Peyer's patch (tissue), 4 donors: ENCODE measurements around the gene PRSS53.

ENCODE experiments used
- POLR2A ChIP-seq, 2 donors: fragments of 450-650 bp; IDR thresholded peaks; one replicate each; pipeline ENCODE4 v1.5.1; 2017; ENCODE audit warnings: antibody characterized with exemption in 2 of 2, mild to moderate bottlenecking in 2 of 2, moderate library complexity in 2 of 2
- TF ChIP-seq, protein P1 (sequence below), 6 experiments: fragments of 450-650 bp in 4 of 6; fragments of 200-600 bp in 2 of 6; sonication (generic) in 1 of 6; IDR thresholded peaks; one replicate each; pipeline ENCODE4 v1.5.1; 2017 to 2019; ENCODE audit warnings: antibody characterized with exemption in 6 of 6, mild to moderate bottlenecking in 3 of 6, moderate library complexity in 1 of 6

DNA sequence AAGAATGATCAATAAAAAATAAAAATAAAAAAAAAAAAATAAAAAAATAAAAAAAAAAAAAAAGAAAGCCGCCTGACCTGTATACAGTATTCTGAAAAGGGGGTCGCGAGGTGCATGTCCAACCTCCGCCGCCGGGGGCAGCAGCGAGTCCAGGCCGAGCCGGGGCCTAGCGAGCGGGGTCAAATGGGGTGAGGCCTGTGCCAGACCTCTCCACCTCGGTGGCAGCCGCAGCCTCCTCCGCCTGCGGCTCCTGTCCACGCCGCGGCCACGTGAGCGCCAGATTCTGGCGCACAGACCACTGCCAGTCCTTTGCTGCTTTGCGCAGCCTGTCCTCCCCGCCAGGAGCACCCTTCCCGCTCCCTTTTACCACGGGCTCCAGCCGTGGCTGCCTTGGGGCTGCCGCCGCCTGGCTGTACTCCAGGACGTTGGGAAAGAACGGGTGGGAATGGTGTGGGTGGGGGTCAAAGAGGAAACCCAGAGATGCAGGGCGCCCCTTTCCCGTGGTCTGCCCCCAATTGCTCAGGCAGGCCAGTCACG is 17.0 kb upstream of the PRSS53 start:
- TF ChIP-seq POLR2A (IDR thresholded peaks at IDR 0.05), result no peak
- TF ChIP-seq, protein P1, sequence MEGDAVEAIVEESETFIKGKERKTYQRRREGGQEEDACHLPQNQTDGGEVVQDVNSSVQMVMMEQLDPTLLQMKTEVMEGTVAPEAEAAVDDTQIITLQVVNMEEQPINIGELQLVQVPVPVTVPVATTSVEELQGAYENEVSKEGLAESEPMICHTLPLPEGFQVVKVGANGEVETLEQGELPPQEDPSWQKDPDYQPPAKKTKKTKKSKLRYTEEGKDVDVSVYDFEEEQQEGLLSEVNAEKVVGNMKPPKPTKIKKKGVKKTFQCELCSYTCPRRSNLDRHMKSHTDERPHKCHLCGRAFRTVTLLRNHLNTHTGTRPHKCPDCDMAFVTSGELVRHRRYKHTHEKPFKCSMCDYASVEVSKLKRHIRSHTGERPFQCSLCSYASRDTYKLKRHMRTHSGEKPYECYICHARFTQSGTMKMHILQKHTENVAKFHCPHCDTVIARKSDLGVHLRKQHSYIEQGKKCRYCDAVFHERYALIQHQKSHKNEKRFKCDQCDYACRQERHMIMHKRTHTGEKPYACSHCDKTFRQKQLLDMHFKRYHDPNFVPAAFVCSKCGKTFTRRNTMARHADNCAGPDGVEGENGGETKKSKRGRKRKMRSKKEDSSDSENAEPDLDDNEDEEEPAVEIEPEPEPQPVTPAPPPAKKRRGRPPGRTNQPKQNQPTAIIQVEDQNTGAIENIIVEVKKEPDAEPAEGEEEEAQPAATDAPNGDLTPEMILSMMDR (IDR thresholded peaks at IDR 0.05), result peak; percentile 76 to 86 (median 82)
